PC-3 (cell line): Measurements from ENCODE around the gene BLM. TPM values are rescaled to one million over a fixed set of nuclear protein-coding genes. Genes with fewer than 3 reads are reported as not detected.

Experiments
- ATAC-seq: fragments of 200-7000 bp; cut with Tn5 transposase; 2 replicates; pipeline ENCODE4 v1.9.1; 2020; ENCODE audit warnings: mild to moderate bottlenecking, moderate library complexity
- BruUV-seq: library from RNA; stranded (reverse); fragments of 400-500 nt; replicated peaks from 2 replicates; lab custom pipeline; 2021; lab: Mats Ljungman, UMichigan
- CTCF ChIA-PET: fragments of 300-600 bp; sonication (Branson Sonifier 250); formaldehyde crosslinking; loops from one replicate; lab custom pipeline; 2022; ENCODE audit warnings: antibody characterized with exemption; lab: Charles Lee
- POLR2A ChIA-PET: fragments of 300-600 bp; sonication (Branson Sonifier 250); formaldehyde crosslinking; loops from one replicate; lab custom pipeline; 2022; ENCODE audit warnings: antibody characterized with exemption; ENCODE audit not compliant: unreplicated experiment; lab: Charles Lee
- DNase-seq: peaks from one replicate; pipeline ENCODE4 v3.0.0-alpha.2; 2015
- H2AFZ ChIP-seq: fragments of 300-600 bp; sonication (generic); 2 replicates; pipeline ENCODE4 v1.6.0; 2016; ENCODE audit warnings: antibody characterized with exemption, low read length
- H3F3A ChIP-seq: fragments of 300-600 bp; sonication (generic); one replicate; pipeline ENCODE4 v1.6.0; 2017; ENCODE audit warnings: antibody characterized with exemption, low read length, control low read depth, mild to moderate bottlenecking; ENCODE audit not compliant: unreplicated experiment
- H3K27ac ChIP-seq: fragments of 300-600 bp; sonication (generic); 2 replicates; pipeline ENCODE4 v1.5.1; 2016; ENCODE audit warnings: mild to moderate bottlenecking, low read length
- H3K27me3 ChIP-seq: fragments of 300-600 bp; sonication (generic); 2 replicates; pipeline ENCODE4 v1.6.1; 2016; ENCODE audit warnings: low read length, mixed read lengths
- H3K36me3 ChIP-seq: fragments of 300-600 bp; sonication (generic); 2 replicates; pipeline ENCODE4 v1.6.1; 2016; ENCODE audit warnings: low read depth, mixed run types, low read length, mixed read lengths
- H3K4me1 ChIP-seq: fragments of 300-600 bp; sonication (generic); 2 replicates; pipeline ENCODE4 v1.5.1; 2016; ENCODE audit warnings: low read length; ENCODE audit not compliant: insufficient read depth
- H3K4me2 ChIP-seq: fragments of 300-600 bp; sonication (generic); 2 replicates; pipeline ENCODE4 v1.6.0; 2016; ENCODE audit warnings: low read length
- H3K4me3 ChIP-seq: fragments of 300-600 bp; sonication (generic); 2 replicates; pipeline ENCODE4 v1.5.1; 2016; ENCODE audit warnings: mild to moderate bottlenecking, low read length, mixed read lengths
- H3K79me2 ChIP-seq: fragments of 300-600 bp; sonication (generic); 2 replicates; pipeline ENCODE4 v1.6.1; 2017; ENCODE audit warnings: low read length, mixed read lengths
- H3K9ac ChIP-seq: fragments of 300-600 bp; sonication (generic); 2 replicates; pipeline ENCODE4 v1.6.0; 2016; ENCODE audit warnings: mild to moderate bottlenecking, low read length
- H3K9me2 ChIP-seq: fragments of 300-600 bp; sonication (generic); replicated peaks from 2 replicates; pipeline ENCODE4 v1.6.1; 2016; ENCODE audit warnings: mixed run types, low read length, mixed read lengths
- H3K9me3 ChIP-seq: fragments of 300-600 bp; sonication (generic); 2 replicates; pipeline ENCODE4 v1.6.1; 2016; ENCODE audit warnings: low read length, mixed read lengths
- H4K20me1 ChIP-seq: fragments of 300-600 bp; sonication (generic); 2 replicates; pipeline ENCODE4 v1.6.1; 2016; ENCODE audit warnings: low read length, mixed read lengths
- CTCF ChIP-seq: fragments of 300-600 bp; sonication (generic); conservative IDR thresholded peaks from 2 replicates; pipeline ENCODE4 v1.5.1; 2017; ENCODE audit warnings: antibody characterized with exemption, low read depth, mild to moderate bottlenecking, low read length
- EZH2 ChIP-seq: fragments of 300-600 bp; sonication (generic); IDR thresholded peaks from one replicate; pipeline ENCODE4 v1.6.1; 2017; ENCODE audit warnings: antibody characterized with exemption, mild to moderate bottlenecking, low read length; ENCODE audit not compliant: unreplicated experiment
- EZH2phosphoT487 ChIP-seq: fragments of 300-600 bp; sonication (generic); IDR thresholded peaks from 2 replicates; pipeline ENCODE4 v1.6.1; 2018; ENCODE audit warnings: mild to moderate bottlenecking, antibody characterized with exemption, low read length, borderline replicate concordance
- intact Hi-C: fragments of 100-400 bp; cut with micrococcal nuclease; formaldehyde crosslinking; loops from 2 replicates; pipeline ENCODE4 v1.9.0; 2023
- total RNA-seq: library from RNA; depleted of rRNA; stranded (reverse); fragments of >200 nt; gene quantifications from 2 replicates; pipeline ENCODE4 v1.2.3, GENCODE V29; 2014

BLM gene
- total RNA-seq, 1 experiment from 2014 or later: 18.7 TPM

GRCh38 chr15:90826886-90827435 lies 109.8 kb downstream of the BLM start:
- BruUV-seq: no TSS peak
- TF ChIP-seq CTCF (no peak), EZH2phosphoT487 (no peak), EZH2 (no peak)
- CTCF ChIA-PET: no interaction called here
- ATAC-seq (no peak), DNase-seq (no peak)
- Histone ChIP-seq H3K4me1 (no peaks in the 10 kb centered on the region), H3K9ac (no peak overlapping the region), H3K4me3 (no peak overlapping the region), H3K9me2 (no peaks in the 10 kb centered on the region), H3K27ac (no peak overlapping the region), H2AFZ (no peak overlapping the region), H3K79me2 (no peaks in the 10 kb centered on the region), H3K36me3 (no peaks in the 10 kb centered on the region), H3K4me2 (no peak overlapping the region), H3K9me3 (no peaks in the 10 kb centered on the region), H4K20me1 (no peaks in the 10 kb centered on the region), H3K27me3 (no peaks in the 10 kb centered on the region), H3F3A (no peaks in the 10 kb centered on the region)
- intact Hi-C loops: no loop called here
- POLR2A ChIA-PET: no interaction called here

GRCh38 chr15:90828111-90828510 lies 111.0 kb downstream of the BLM start:
- H3K4me3 ChIP-seq: no peak overlapping the region
- no peaks in the 10 kb centered on the region for H4K20me1 ChIP-seq
- DNase-seq (no peak), ATAC-seq (no peak)
- no peaks in the 10 kb centered on the region for H3F3A ChIP-seq
- H3K36me3 ChIP-seq: no peaks in the 10 kb centered on the region
- CTCF ChIA-PET: no interaction called here
- TF ChIP-seq EZH2: no peak
- no peak for TF ChIP-seq EZH2phosphoT487
- TF ChIP-seq CTCF: no peak
- no TSS peak for BruUV-seq
- H3K9ac ChIP-seq: no peak overlapping the region
- POLR2A ChIA-PET: no interaction called here
- no peaks in the 10 kb centered on the region for H3K79me2 ChIP-seq
- no peaks in the 10 kb centered on the region for H3K27me3 ChIP-seq
- H3K4me2 ChIP-seq: no peak overlapping the region
- no peaks in the 10 kb centered on the region for H3K9me3 ChIP-seq
- H3K9me2 ChIP-seq: no peaks in the 10 kb centered on the region
- intact Hi-C loops: no loop called here
- H3K27ac ChIP-seq: no peak overlapping the region
- H2AFZ ChIP-seq: no peak overlapping the region
- H3K4me1 ChIP-seq: no peaks in the 10 kb centered on the region

DNA sequence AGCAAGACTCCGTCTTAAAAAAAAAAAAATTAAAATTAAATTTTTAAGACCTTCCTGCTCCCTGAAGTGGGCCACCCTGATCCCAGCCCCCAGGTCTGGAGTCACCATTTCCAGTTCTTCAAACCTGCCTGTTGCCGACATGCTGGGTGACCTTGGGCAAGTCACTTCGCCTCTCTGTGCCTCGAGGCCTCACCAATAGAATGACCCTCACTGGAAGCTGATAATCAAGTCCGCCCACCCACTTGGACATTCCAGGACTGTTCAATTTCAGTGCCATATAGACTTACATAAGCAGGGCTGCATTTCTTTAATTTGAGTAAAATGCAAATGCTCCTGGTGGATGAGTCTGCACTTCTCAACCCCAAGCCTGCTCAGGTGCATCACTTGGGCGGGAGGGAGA lies 112.0 kb downstream of the BLM start:
- no peaks in the 10 kb centered on the region for H3K4me1 ChIP-seq
- H3K4me2 ChIP-seq: no peak overlapping the region
- DNase-seq (no peak), ATAC-seq (no peak)
- TF ChIP-seq EZH2 (no peak), EZH2phosphoT487 (no peak), CTCF (no peak)
- H3K36me3 ChIP-seq: no peaks in the 10 kb centered on the region
- intact Hi-C loops: no loop called here
- H3K79me2 ChIP-seq: no peaks in the 10 kb centered on the region
- no peaks in the 10 kb centered on the region for H3K9me2 ChIP-seq
- no peaks in the 10 kb centered on the region for H3K27me3 ChIP-seq
- no peak overlapping the region for H3K27ac ChIP-seq
- H3F3A ChIP-seq: no peaks in the 10 kb centered on the region
- H3K9me3 ChIP-seq: no peaks in the 10 kb centered on the region
- CTCF ChIA-PET: no interaction called here
- H4K20me1 ChIP-seq: no peaks in the 10 kb centered on the region
- H3K9ac ChIP-seq: no peak overlapping the region
- no peak overlapping the region for H2AFZ ChIP-seq
- BruUV-seq: no TSS peak
- POLR2A ChIA-PET: no interaction called here
- H3K4me3 ChIP-seq: no peak overlapping the region
